ENCODE results near the gene CGNL1.

Gene CGNL1

DNA sequence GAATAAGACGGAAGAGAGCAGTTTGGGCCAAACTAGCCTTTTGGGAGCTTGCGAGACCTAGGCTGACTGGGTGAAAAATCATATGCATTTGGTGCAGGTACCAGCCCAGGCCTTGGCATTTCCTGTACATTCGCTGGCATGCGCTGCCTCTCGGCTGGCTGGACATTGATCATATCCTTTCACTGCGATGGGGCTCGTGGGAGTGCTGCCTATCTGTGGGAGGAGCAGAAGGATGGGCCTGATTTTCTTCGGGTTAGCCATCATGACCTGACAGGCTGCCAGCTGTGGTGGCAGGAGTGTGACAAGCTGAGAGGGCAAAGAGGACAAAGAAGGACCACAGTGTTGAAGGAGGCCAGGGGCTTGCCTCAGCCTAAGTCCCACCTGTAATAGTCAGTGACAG is 14.3 kb downstream of the CGNL1 start:
- H3K4me2 ChIP-seq (ENCODE audit: low read length) = no peak overlapping the region
- H3K27me3 ChIP-seq (ENCODE audit: insufficient read depth, low read length) = peaks cover 6% of the 10 kb centered on the region; the same call in 1 of the 2 replicates
- no peaks in the 10 kb centered on the region for H3K9me2 ChIP-seq (ENCODE audit: low read depth, low read length)
- H3K79me2 ChIP-seq (ENCODE audit: insufficient read depth, low read length) = no peaks in the 10 kb centered on the region
- no peaks in the 10 kb centered on the region for H3K4me1 ChIP-seq (ENCODE audit: insufficient read depth, low read length, severe bottlenecking)
- H3K4me3 ChIP-seq (ENCODE audit: low read depth, low read length, poor library complexity, severe bottlenecking) = no peak overlapping the region
- no peaks in the 10 kb centered on the region for H3F3A ChIP-seq (ENCODE audit: insufficient read depth, low read length)
- no peaks in the 10 kb centered on the region for H4K20me1 ChIP-seq (ENCODE audit: insufficient read depth, low read length)
- no peak for TF ChIP-seq EZH2 (IDR thresholded peaks at IDR 0.05; ENCODE audit: borderline replicate concordance, low read length)
- TF ChIP-seq, protein P1, sequence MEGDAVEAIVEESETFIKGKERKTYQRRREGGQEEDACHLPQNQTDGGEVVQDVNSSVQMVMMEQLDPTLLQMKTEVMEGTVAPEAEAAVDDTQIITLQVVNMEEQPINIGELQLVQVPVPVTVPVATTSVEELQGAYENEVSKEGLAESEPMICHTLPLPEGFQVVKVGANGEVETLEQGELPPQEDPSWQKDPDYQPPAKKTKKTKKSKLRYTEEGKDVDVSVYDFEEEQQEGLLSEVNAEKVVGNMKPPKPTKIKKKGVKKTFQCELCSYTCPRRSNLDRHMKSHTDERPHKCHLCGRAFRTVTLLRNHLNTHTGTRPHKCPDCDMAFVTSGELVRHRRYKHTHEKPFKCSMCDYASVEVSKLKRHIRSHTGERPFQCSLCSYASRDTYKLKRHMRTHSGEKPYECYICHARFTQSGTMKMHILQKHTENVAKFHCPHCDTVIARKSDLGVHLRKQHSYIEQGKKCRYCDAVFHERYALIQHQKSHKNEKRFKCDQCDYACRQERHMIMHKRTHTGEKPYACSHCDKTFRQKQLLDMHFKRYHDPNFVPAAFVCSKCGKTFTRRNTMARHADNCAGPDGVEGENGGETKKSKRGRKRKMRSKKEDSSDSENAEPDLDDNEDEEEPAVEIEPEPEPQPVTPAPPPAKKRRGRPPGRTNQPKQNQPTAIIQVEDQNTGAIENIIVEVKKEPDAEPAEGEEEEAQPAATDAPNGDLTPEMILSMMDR (IDR thresholded peaks at IDR 0.05; ENCODE audit: low read length) = no peak
- no peak overlapping the region for H3K27ac ChIP-seq (ENCODE audit: low read depth, low read length, poor library complexity, severe bottlenecking)
- no peak overlapping the region for H2AFZ ChIP-seq (ENCODE audit: low read length)
- no peaks in the 10 kb centered on the region for H3K36me3 ChIP-seq (ENCODE audit: insufficient read depth, low read length)
- H3K9me3 ChIP-seq (ENCODE audit: low read length) = no peaks in the 10 kb centered on the region
- H3K9ac ChIP-seq (ENCODE audit: low read length) = no peak overlapping the region

DNA sequence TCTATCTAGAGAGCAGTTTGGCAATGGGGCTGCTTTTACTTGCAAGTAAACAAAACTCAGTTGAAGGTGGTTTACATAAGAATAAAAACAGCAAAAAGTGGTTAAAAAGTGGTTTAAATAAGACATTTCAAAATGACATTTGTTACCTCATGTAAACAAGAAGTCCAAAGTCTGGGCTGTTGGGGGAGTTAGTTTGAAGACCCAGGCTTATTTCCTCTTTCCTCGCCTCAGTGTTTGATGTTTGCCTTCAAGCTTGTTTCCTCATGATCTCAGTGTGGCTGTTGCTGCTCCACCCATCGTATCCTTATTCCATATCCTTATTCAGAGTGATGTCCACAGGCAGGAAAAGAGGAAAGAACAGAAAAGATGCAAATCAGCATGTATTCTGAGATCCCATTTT is 15.2 kb downstream of the CGNL1 start:
- no peaks in the 10 kb centered on the region for H3K36me3 ChIP-seq (ENCODE audit: insufficient read depth, low read length)
- H3K4me2 ChIP-seq (ENCODE audit: low read length) = no peak overlapping the region
- H3K79me2 ChIP-seq (ENCODE audit: insufficient read depth, low read length) = no peaks in the 10 kb centered on the region
- no peaks in the 10 kb centered on the region for H3K9me3 ChIP-seq (ENCODE audit: low read length)
- no peak overlapping the region for H2AFZ ChIP-seq (ENCODE audit: low read length)
- no peaks in the 10 kb centered on the region for H3F3A ChIP-seq (ENCODE audit: insufficient read depth, low read length)
- no peaks in the 10 kb centered on the region for H4K20me1 ChIP-seq (ENCODE audit: insufficient read depth, low read length)
- no peaks in the 10 kb centered on the region for H3K9me2 ChIP-seq (ENCODE audit: low read depth, low read length)
- no peak overlapping the region for H3K9ac ChIP-seq (ENCODE audit: low read length)
- no peak for TF ChIP-seq EZH2 (IDR thresholded peaks at IDR 0.05; ENCODE audit: borderline replicate concordance, low read length)
- TF ChIP-seq, protein P1 (IDR thresholded peaks at IDR 0.05; ENCODE audit: low read length) = no peak
- no peak overlapping the region for H3K4me3 ChIP-seq (ENCODE audit: low read depth, low read length, poor library complexity, severe bottlenecking)
- H3K27ac ChIP-seq (ENCODE audit: low read depth, low read length, poor library complexity, severe bottlenecking) = no peak overlapping the region
- no peaks in the 10 kb centered on the region for H3K4me1 ChIP-seq (ENCODE audit: insufficient read depth, low read length, severe bottlenecking)
- H3K27me3 ChIP-seq (ENCODE audit: insufficient read depth, low read length) = peaks cover 6% of the 10 kb centered on the region; the same call in 1 of the 2 replicates

DNA sequence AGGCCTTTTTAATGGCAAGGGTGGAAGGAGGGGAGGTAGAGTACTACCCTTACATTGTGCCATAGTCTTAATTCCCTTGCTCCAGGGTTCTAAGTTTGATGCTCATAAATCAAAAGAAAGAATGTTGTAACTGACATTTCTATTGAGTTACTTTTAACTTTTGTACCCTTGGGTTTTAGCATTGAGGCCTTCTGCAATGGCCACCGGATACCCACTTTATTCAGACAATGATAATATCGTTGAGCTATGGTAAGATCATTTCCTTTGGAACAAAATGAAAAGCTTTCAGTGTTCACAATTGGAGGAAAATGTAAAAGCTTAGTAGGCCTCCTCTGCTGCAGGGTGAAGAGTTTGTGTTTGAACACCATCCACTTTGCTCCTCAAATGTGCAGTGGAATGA is 16.8 kb downstream of the CGNL1 start:
- Histone ChIP-seq H4K20me1 (ENCODE audit: insufficient read depth, low read length) (no peaks in the 10 kb centered on the region), H3K79me2 (ENCODE audit: insufficient read depth, low read length) (no peaks in the 10 kb centered on the region), H3K4me2 (ENCODE audit: low read length) (no peak overlapping the region), H3K36me3 (ENCODE audit: insufficient read depth, low read length) (no peaks in the 10 kb centered on the region), H3K4me1 (ENCODE audit: insufficient read depth, low read length, severe bottlenecking) (no peaks in the 10 kb centered on the region), H3K9ac (ENCODE audit: low read length) (no peak overlapping the region), H3K9me3 (ENCODE audit: low read length) (no peaks in the 10 kb centered on the region), H3K4me3 (ENCODE audit: low read depth, low read length, poor library complexity, severe bottlenecking) (no peak overlapping the region), H3F3A (ENCODE audit: insufficient read depth, low read length) (no peaks in the 10 kb centered on the region), H3K27me3 (ENCODE audit: insufficient read depth, low read length) (peaks cover 6% of the 10 kb centered on the region; the same call in 1 of the 2 replicates), H3K27ac (ENCODE audit: low read depth, low read length, poor library complexity, severe bottlenecking) (no peak overlapping the region), H3K9me2 (ENCODE audit: low read depth, low read length) (no peaks in the 10 kb centered on the region), H2AFZ (ENCODE audit: low read length) (no peak overlapping the region)
- TF ChIP-seq EZH2 (IDR thresholded peaks at IDR 0.05; ENCODE audit: borderline replicate concordance, low read length) = no peak
- TF ChIP-seq, protein P1 (IDR thresholded peaks at IDR 0.05; ENCODE audit: low read length) = no peak
